GM21390 (cell line): ENCODE data around the gene NAV2.

Experiments
- ATAC-seq: cut with Tn5 transposase; IDR thresholded peaks from one replicate; pipeline ENCODE4 v1.9.1; 2021; ENCODE audit not compliant: unreplicated experiment

The NAV2 gene

GRCh38 chr11:19853016-19853415 lies 140.4 kb downstream of the NAV2 start:
- ATAC-seq, result no peak

DNA sequence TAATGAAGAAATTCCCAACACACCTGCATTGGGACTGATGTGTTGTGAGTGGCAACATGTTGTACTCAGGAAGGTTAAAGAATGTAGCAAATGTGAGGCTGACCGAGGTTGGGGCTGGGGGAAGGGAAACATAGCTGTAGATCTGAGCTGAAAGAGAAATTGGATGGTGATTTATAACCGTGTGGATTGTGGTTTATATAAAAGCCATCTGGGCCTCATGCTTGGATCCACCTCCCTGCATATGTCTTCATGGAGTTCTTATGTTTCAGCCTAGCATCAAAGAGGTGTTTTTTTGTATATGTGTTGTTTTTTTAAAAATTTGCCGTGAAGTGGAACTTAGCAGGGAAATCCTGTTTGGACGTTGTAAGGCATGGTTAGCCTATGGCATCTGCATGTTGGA lies 141.3 kb downstream of the NAV2 start:
- ATAC-seq, result no peak

- no peak for ATAC-seq
Measured at GRCh38 chr11:19861171-19861570, 148.5 kb downstream of the NAV2 start.

GRCh38 chr11:19862091-19862490 lies 149.5 kb downstream of the NAV2 start:
- ATAC-seq, result no peak

- no peak for ATAC-seq
Measured at GRCh38 chr11:19864141-19865140, 151.8 kb downstream of the NAV2 start.

DNA sequence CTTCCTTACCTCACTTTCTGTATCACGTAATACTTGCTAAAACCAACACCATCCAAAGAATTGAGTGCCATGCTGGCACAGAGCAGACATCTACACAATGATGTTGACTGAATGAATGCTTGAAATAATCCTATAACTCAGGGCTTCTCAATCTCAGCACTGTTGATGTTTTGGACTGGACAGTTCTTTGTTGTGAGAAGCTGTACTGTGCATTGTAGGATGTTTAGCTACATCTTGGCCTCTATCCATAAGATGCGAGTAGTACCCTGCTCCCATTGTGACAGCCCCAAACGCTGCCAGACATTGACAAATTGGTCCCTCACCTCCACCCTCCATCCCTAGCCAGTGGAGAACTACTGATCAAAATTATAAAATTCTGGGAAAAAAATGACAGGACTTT lies 153.4 kb downstream of the NAV2 start:
- ATAC-seq, result no peak

- no peak for ATAC-seq
Measured at GRCh38 chr11:19866521-19866920, 153.9 kb downstream of the NAV2 start.

- ATAC-seq, result no peak
Measured at GRCh38 chr11:19867064-19867463, 154.4 kb downstream of the NAV2 start.

DNA sequence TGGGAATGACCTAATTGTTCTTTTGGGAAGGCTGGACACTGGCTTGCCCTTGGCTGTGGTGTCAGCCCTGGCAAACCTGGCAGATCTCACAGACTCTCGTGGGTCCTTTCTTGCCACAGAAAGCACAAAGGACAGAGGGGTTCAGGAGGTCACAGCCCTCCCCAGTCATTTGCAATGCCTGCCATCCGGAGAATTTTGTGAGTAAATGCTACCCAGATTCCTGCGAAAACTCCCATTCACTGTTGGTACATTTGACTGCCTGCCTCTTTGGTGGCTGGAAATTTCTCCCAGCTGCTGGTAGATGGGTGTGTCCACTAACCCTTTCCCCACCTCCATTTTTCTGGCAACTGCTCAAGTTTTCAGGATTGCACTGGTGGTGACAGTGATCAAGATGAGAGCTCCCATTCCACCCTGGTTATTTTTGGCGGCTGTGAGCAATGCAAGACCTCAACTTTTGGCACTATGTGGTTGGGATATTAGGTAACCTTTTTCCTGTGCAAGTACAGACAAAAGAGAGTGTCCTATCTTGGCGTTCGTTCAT lies 155.7 kb downstream of the NAV2 start:
- no peak for ATAC-seq

- ATAC-seq, result no peak
Measured at GRCh38 chr11:19868871-19869270, 156.2 kb downstream of the NAV2 start.

- no peak for ATAC-seq
Measured at GRCh38 chr11:19869466-19869865, 156.8 kb downstream of the NAV2 start.

DNA sequence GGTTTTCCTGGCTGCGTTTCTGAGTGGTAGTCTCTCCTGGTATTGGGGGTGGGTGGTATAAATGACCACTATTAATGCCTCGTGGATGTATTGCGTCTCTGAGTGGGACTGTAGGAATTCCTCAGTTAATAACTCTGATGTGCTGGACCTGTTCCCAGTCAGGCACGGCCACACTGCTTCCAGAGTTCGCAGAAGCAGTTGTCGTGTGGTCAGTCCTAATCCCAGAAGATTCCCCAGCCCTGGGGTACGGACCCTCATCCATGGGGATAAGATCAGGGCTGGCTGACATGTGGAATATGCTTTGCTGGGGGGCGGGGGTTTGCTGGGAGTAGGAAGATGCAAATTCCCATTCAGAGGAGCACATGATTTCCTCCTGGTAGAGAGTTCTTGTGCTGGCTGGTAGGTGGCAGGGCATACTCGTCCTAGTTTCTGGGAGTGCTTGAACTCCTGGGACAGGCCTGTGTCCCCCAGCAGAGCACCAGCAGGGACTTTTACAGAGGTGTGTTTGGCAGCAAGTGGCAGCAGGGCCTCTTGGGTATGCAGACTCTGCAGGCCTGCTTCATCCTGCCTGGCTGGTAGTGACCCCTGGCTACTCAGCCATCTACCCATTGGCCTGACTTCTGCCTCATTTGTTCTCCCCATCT lies 157.4 kb downstream of the NAV2 start:
- ATAC-seq, result no peak

- no peak for ATAC-seq
Measured at GRCh38 chr11:19871531-19871930, 158.9 kb downstream of the NAV2 start.

- ATAC-seq, result no peak
Measured at GRCh38 chr11:19872512-19873145, 160.0 kb downstream of the NAV2 start.

- no peak for ATAC-seq
Measured at GRCh38 chr11:19873730-19874129, 161.1 kb downstream of the NAV2 start.

GRCh38 chr11:19874266-19874665 lies 161.6 kb downstream of the NAV2 start:
- no peak for ATAC-seq

DNA sequence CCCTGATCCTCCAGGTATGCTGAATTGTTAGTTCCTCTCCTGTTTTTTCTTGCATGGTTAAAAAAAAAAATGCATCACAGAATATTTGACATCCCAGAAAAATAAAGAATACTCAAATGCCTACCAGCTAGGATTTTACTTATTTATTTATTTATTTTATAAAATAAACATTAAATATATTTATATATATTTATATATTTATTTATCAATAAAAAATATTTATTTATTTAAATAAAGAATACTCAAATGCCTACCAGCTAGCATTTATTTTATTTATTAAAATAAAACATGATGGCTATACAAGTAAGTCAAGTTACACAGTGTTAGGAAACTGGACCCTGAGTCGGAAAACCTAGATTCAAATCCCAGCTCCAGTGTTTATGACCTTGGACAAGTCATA lies 164.1 kb downstream of the NAV2 start:
- no peak for ATAC-seq

GRCh38 chr11:19878520-19878919 lies 165.9 kb downstream of the NAV2 start:
- no peak for ATAC-seq

DNA sequence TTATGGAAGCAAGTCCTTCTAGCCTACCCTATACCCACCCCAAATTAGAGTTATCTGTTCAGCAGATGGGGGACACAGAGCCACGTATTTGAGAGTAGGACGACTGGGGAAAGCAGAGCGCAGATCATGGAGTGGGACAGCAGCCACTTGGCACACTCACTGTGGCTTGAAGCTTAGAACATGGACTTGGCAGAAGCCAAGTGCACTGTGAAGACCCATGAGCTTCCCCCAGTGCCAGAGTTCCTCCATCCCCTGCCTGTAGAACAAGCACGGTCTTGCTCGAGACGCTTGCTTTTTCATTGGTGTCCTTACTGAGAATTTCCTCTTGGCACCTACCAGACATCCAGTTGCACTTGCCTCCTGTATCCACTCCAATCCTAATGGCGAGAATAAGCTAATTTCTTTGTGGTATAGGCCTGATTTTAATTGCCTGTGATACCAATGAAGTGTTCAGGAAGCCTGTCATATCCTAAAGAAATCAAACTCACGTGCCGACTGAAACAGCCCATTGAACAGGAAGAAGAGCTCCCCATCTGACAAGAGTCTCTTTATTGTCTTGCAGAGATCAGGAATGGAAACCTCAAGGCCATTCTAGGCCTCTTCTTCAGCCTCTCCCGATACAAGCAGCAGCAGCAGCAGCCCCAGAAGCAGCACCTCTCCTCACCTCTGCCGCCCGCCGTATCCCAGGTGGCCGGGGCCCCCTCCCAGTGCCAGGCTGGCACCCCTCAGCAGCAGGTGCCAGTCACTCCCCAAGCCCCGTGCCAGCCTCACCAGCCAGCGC lies 166.9 kb downstream of the NAV2 start:
- no peak for ATAC-seq

GRCh38 chr11:19880088-19880345 lies 167.4 kb downstream of the NAV2 start:
- ATAC-seq, result no peak

DNA sequence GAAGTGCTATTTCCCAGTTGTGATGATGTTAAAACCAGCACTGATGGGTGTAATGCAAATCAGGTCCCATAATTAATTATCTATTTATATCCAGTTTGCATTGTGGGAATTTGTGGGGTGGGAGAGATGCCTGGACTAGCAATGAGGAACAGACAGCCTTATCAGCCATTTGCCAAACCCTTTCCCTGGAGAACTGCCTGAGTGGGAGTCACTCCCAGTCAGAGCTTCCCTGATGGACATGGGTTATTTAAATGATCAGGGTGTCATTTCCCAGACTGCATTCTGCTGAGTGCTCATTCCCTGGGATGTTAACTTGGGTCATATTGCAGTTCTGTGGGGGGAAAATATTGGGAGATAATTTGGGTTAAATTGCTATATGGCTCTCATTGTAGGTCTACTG lies 168.5 kb downstream of the NAV2 start:
- ATAC-seq, result no peak
